Heart right ventricle (tissue), 16 donors: ENCODE data around the gene ZSCAN9. TPM values are rescaled to one million over a fixed set of nuclear protein-coding genes. Genes with fewer than 3 reads are reported as not detected.

Experiments
- ATAC-seq, 8 donors: fragments of 200-7000 bp; cut with Tn5 transposase; one replicate each; pipeline ENCODE4 v1.9.1; 2020; ENCODE audit warnings: mild to moderate bottlenecking in 8 of 8, moderate library complexity in 8 of 8, moderate number of reproducible peaks in 1 of 8
- DNase-seq, 2 donors: peaks; one replicate each; pipeline ENCODE4 v3.0.0-alpha.2; 2020
- H3K27ac ChIP-seq, 10 donors: fragments of 200-600 bp; sonication (generic) in 2 of 10; one replicate each; pipeline versions ENCODE4 v1.5.0 to v1.8.0; 2020 to 2022; ENCODE audit warnings: mild to moderate bottlenecking in 3 of 10
- H3K27me3 ChIP-seq, 7 donors: fragments of 200-600 bp; one replicate each; pipeline ENCODE4 v1.8.0; 2021 to 2022; ENCODE audit warnings: mild to moderate bottlenecking in 2 of 7
- H3K36me3 ChIP-seq, 9 donors: fragments of 200-600 bp; sonication (generic) in 1 of 9; one replicate each; pipeline versions ENCODE4 v1.5.0 to v1.8.0; 2020 to 2022; ENCODE audit warnings: mild to moderate bottlenecking in 2 of 9
- H3K4me1 ChIP-seq, 9 donors: fragments of 200-600 bp; sonication (generic) in 1 of 9; one replicate each; pipeline versions ENCODE4 v1.5.0 to v1.8.0; 2020 to 2022; ENCODE audit warnings: mild to moderate bottlenecking in 4 of 9
- H3K4me3 ChIP-seq, 10 donors: fragments of 200-600 bp; sonication (generic) in 2 of 10; one replicate each; pipeline versions ENCODE4 v1.5.0 to v1.8.0; 2020 to 2022; ENCODE audit warnings: mild to moderate bottlenecking in 7 of 10, moderate library complexity in 2 of 10
- H3K9me3 ChIP-seq, 11 donors: fragments of 200-600 bp in 10 of 11; sonication (generic) in 2 of 11; one replicate each; pipeline versions ENCODE4 v1.5.0 to v1.8.0; 2013 to 2022; ENCODE audit warnings: mild to moderate bottlenecking in 2 of 11, control low read depth in 1 of 11, moderate library complexity in 1 of 11
- CTCF ChIP-seq, 9 donors: fragments of 200-600 bp; sonication (generic) in 2 of 9; IDR thresholded peaks; one replicate each; pipeline versions ENCODE4 v1.5.0 to v1.8.0; 2021 to 2022; ENCODE audit warnings: antibody characterized with exemption in 9 of 9, mild to moderate bottlenecking in 5 of 9, moderate library complexity in 1 of 9
- WGBS, 2 donors: extraction: QIAGEN DNeasy Blood & Tissue Kit; methylation state at CpG; one replicate each; pipeline ENCODE4 v1.1.7; 2013; ENCODE audit warnings: inconsistent platforms in 1 of 2; 5-methylcytosine and 5-hydroxymethylcytosine counted together
- intact Hi-C, 10 donors: fragments of 100-400 bp; cut with DNase I; formaldehyde crosslinking; loops; one replicate each; pipeline versions ENCODE4 v1.11.1 to v1.14.2; 2022
- polyA plus RNA-seq, 2 donors: library from polyadenylated mRNA; stranded (reverse); fragments of 200-250 nt; gene quantifications; one replicate each; pipeline ENCODE4 v1.2.3, GENCODE V29; 2013
- total RNA-seq, 10 donors: library from RNA; stranded (reverse); fragmentation: NEBNext Ultra II Directional in 3 of 10; extraction: Animal tissue kit (Norgen Biotek cat#: 25700) in 3 of 10; gene quantifications; one replicate each; pipeline versions ENCODE4 v1.2.1 to v1.2.4, GENCODE V29; 2021 to 2023
- donor health status: Arrhythmogenic right ventricular cardiomyopathy.
- donor health status: ischemic (EF 13 %, LVEDD 7.1; RV severe dilation, severe dysfunction).
- donor health status: healthy with polysubstance abuse.
- donor health status: DM: no; HTN: yes; CAD: no.
- donor health status: DM: no; HTN: no; CAD: no.
- donor health status: ischemic (EF 25% LVEDD 6.9; RV normal size, moderate dysfunction).
- donor health status: ischemic (EF 25% LVEDD 5.7; RV mildly dilated, moderate dysfunction).
- donor health status: healthy.
- donor health status: DM: yes; HTN: yes; CAD: no.
- donor health status: Ischemic cardiomyopathy.
- donor health status: ischemic (EF 35%, LVEDD 5.7; RV mildly dilated, moderate dysfunction).
- donor health status: nonischemic (EF 11% LVEDD 7.7; RV severe dilation, severe dysfunction).
- donor health status: DM: yes; HTN: yes; CAD: no.
- donor health status: PGD.
- donor health status: ischemic (EF 29% LVEDD 5.4; RV normal size, mild dysfunction).
- donor health status: nonischemic (EF 23%, LVEDD 6.1; RV moderate dilation, normal function).

The ZSCAN9 gene
- total and polyA plus RNA-seq, 12 donors = 6.8 to 11.2 (median 8.8) TPM

- intact Hi-C loops = loop anchor here in 6 of 10 donors (1.0 to 10.0 kb wide), 3 partner anchors 8 to 124 kb away; partner anchors contain the start of gene ZSCAN26 (in 1 of the 6)
- Histone ChIP-seq H3K4me3 (peak within 1 kb of the TSS; percentile 38 to 60 (median 52)), H3K36me3 (no peaks in the 10 kb centered on the region), H3K4me1 (peaks cover 0 to 14% (median 4%) of the 10 kb centered on the region in 9 donors), H3K9me3 (peaks cover 0 to 30% (median 17%) of the 10 kb centered on the region in 11 donors), H3K27me3 (no peaks in the 10 kb centered on the region), H3K27ac (peak within 1 kb of the TSS in 8 of 10 donors; percentile 8 to 67 (median 28))
- ATAC-seq (peak; percentile 93 to 99 (median 98)), DNase-seq (peak; percentile 86 to 88)
- no peak for TF ChIP-seq CTCF (IDR thresholded peaks at IDR 0.05)
- 18 to 20% methylated on average over 58 of the region's 58 CpGs for whole genome bisulfite sequencing, 2 donors
These were observed 34.1 kb downstream of the ZSCAN9 start, which contains the start of gene NKAPL for GRCh38 chr6:28258877-28259777. Gene NKAPL, plus strand, starts transcription at chr6:28259297. Its CDS starts 75 bp downstream, at chr6:28259372.

- intact Hi-C loops = loop anchor here in 2 of 10 donors (5.0 to 10.0 kb wide), 2 partner anchors 73 to 91 kb away; partner anchors contain the start of gene ZSCAN31 (in 1 of the 2)
- WGBS, 2 donors = 58 to 73% methylated on average over 2 of the region's 2 CpGs
These were observed 38.8 kb downstream of the ZSCAN9 start for GRCh38 chr6:28263922-28264321.

GRCh38 chr6:28264834-28265401 is 39.8 kb downstream of the ZSCAN9 start:
- no peak for ATAC-seq
- Histone ChIP-seq H3K4me1 (peaks cover 0 to 36% (median 18%) of the 10 kb centered on the region in 9 donors), H3K4me3 (no peak overlapping the region), H3K36me3 (no peaks in the 10 kb centered on the region), H3K27ac (no peak overlapping the region), H3K9me3 (peaks cover 0 to 16% (median 10%) of the 10 kb centered on the region in 11 donors), H3K27me3 (no peaks in the 10 kb centered on the region)
- intact Hi-C loops = loop anchor here in 6 of 10 donors (5.0 to 10.0 kb wide), 5 partner anchors 72 to 128 kb away; partner anchors contain the start of gene ZSCAN31 (in 3 of the 6)
- WGBS, 2 donors = 58% methylated on average over 4 of the region's 4 CpGs
- TF ChIP-seq CTCF (IDR thresholded peaks at IDR 0.05) = no peak
- DNase-seq = no peak

More at GRCh38 chr6:28263922-28264321, 38.8 kb downstream of the ZSCAN9 start:
- DNase-seq (no peak), ATAC-seq (no peak)
- Histone ChIP-seq H3K27me3 (no peaks in the 10 kb centered on the region), H3K4me1 (peaks cover 0 to 33% (median 21%) of the 10 kb centered on the region in 9 donors), H3K36me3 (no peaks in the 10 kb centered on the region), H3K4me3 (no peak overlapping the region), H3K9me3 (peaks cover 0 to 23% (median 17%) of the 10 kb centered on the region in 11 donors), H3K27ac (no peak overlapping the region)
- TF ChIP-seq CTCF (IDR thresholded peaks at IDR 0.05) = no peak

- intact Hi-C loops = loop anchor here in 5 of 10 donors (1.0 to 10.0 kb wide), 6 partner anchors 14 to 129 kb away; partner anchors contain the start of genes ZSCAN31 (in 2 of the 5) and ZKSCAN4 (in 1 of the 5)
- Histone ChIP-seq H3K27me3 (no peaks in the 10 kb centered on the region), H3K9me3 (no peaks in the 10 kb centered on the region), H3K4me3 (peak overlapping the region; percentile 48 to 90 (median 80)), H3K27ac (peak overlapping the region; percentile 67 to 97 (median 84)), H3K4me1 (peaks cover 0 to 37% (median 18%) of the 10 kb centered on the region in 9 donors), H3K36me3 (peaks cover 0 to 8% (median 0%) of the 10 kb centered on the region in 9 donors)
- no peak for TF ChIP-seq CTCF (IDR thresholded peaks at IDR 0.05)
- 11 to 13% methylated on average over 5 of the region's 5 CpGs for WGBS, 2 donors
- DNase-seq (no peak), ATAC-seq (no peak)
These were observed 41.5 kb downstream of the ZSCAN9 start for GRCh38 chr6:28266563-28266961.
